NCI-H2029 treated with DMSO at 0.1 percent for 48 hours (cell line): ENCODE measurements around the gene NECAB3.
"Not testable (repeated sequence)": the region's sequence is repeated elsewhere in the genome, so short reads cannot be mapped to it uniquely, and the experiment has no call there.

Experiments used
- DNase-seq: peaks from one replicate; lab custom pipeline; 2025; lab: John Stamatoyannopoulos, UW

NECAB3 gene

GRCh38 chr20:33648396-33649004 is 25.7 kb downstream of the NECAB3 start:
- no peak for DNase-seq

DNA sequence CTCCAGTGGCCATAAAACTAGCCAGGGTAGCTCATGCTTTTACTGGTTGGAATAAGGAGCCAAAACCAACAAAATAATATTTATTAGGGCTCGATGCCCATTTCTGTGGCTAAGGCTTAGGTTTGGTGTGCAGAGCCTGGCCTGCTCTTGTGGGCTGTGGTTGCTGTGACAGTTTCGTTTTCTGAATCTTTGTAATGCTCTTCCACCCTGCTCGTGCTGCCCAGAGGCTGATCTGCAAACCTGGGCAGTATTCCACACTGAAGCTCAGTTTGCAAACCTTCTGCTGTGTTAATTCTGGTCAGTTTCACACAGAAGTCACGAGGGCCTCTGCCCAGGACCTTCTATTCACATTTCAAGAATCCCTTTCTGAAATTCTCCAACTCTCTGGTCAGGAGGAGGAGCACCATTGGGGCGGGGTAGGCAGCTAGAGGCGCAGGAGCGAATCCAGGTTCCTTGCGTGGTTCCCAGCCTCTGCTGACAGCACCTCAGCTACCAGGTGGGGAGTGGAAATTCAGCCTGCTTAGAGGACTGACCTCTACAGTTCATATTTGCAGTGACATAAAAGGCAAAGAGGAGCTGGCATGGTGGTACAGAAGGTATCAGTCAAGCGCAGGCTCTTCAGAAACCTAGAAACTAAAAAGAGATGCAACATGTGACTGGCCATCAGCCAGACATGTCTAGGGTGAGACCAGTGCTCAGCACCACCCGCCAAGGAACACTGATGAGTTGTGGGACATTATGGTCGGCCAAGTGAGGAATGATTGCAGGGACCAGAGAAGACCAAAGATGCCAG is 26.4 kb downstream of the NECAB3 start:
- peak; percentile 68 for DNase-seq

- DNase-seq, result not testable (repeated sequence)
Measured at GRCh38 chr20:33646959-33647602, 27.1 kb downstream of the NECAB3 start.

DNA sequence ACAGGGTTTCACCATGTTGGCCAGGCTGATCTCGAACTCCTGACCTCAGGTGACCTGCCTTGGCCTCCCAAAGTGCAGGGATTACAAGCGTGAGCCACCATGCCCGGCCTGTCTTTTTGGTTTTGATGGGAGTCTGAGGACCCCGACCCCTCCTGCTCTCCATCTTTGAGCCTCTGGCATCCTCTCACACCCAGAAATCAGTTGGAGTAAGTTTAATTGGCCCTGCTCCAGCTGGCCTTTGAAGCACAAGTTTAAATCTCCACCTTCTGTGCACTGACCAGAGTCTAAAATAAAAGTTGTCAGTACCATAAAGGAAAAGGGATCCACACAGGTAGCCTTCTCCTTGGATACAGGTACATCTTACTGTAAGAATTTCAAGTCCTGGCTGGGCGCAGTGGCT is 28.0 kb downstream of the NECAB3 start:
- no peak for DNase-seq

DNA sequence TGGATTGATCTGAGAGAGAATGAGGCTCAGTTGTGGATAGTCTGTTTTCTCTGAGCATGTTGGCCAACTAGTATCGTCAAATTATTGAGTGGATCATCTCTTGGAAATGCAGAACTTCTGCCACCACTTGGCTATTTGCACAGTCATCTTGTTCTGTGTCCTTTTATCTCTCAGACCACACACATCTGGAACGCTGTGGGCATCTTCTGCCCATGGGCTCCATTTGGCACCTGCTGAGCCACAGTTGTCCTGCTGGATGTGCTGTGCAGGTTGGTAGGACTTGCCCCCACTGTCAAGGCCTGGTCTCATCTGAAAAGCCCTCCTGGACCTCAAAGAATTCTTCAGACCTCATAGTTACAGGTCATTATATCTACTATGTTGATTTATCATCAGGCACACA is 28.8 kb downstream of the NECAB3 start:
- DNase-seq, result no peak

DNA sequence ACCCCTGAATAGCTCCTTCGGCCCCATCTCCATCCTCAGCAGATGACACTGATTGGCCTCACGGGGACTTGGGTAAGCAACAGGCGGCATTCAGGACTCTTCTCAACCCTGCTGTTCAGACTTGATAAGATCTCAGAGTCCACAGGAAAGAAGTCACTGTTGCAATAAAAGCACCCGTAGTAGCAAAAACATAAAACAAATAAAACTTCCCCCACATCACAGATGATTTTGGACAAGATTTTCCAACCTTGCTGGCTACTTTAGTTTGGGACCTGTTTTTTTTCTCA is 29.2 kb downstream of the NECAB3 start:
- DNase-seq, result no peak

DNA sequence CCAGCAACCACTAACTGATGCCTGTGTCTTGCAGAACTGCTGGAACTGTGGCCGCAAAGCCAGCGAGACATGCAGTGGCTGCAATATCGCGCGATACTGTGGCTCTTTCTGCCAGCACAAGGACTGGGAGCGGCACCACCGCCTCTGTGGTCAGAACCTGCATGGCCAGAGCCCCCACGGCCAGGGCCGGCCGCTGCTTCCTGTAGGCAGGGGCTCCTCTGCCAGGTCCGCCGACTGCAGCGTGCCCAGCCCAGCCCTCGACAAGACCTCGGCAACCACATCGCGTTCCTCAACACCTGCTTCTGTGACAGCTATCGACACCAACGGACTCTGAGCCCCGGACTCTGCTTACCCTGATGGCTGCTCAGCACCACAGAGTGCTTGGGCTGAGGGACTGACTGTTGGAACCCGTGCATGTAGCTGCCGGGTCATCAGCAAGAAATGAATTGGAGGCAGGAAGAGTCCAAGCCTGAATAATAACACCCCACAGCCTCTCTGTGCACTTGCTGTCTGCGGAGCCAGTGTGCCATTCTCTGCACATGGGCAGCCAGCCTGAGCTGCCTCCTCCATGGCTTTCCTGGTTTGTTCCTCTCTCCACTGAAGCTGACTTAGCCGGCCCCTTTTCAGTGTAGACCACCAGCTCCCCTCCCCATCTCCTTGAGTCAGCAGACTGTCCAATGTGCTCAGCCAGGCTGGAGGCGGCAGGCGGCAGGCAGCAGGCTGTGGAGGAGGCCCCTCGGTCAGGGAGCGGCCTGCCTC is 29.7 kb downstream of the NECAB3 start:
- DNase-seq, result no peak

GRCh38 chr20:33640287-33640686 is 33.9 kb downstream of the NECAB3 start:
- DNase-seq, result no peak

DNA sequence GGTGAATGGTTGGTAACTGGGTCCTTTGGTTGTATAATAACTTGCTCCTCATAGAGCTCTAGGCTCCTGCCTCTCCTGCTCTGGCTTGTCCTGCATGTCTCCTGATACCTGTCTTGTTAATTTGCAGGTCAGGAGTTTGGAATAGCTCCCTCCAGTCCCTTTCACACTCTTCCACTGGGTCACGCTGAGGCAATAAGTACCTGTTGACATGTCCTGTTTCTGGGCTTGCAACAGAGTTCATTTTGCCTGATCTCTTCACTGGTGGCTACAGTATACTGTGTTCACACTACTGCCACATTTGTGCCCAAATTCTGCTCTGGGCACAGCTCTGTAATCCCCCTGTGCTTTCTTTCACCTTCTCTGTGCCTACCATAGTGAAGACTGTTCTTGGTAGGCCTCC is 37.5 kb downstream of the NECAB3 start:
- DNase-seq, result no peak

DNA sequence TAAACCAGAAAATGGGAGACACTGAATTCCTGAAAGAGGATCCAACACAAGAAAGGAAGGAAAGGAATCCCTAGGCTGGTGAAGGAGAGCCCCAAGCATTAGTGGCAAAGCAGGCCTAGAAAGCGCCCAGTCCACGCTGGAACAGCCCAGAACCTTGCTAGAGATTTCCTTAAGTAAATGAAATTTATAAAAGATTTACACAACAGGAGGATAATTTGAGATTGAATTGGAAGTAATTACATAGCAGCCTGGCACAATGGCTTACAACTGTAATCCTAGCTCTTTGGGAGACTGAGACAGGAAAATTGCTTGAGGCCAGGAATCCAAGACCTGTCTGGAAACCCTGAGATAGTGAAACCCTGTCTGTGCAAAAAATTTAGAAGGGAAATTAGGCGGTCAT is 38.9 kb downstream of the NECAB3 start:
- no peak for DNase-seq

DNA sequence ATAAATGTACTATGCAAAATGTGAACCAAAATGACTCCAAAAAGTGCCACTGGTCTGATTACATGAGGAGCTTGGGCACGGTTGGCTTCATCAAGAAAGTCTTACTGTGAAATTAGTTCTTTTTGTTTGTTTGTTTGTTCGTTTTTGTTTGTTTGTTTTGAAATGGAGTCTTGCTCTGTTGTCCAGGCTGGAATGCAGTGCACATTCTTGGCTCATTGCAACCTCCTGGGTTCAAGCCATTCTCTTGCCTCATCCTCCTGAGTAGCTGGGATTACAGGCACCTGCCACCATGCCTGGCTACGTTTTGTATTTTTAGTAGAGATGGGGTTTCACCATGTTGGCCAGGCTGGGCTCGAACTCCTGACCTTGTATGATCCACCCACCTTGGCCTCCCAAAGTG is 42.3 kb downstream of the NECAB3 start:
- DNase-seq, result not testable (repeated sequence)

- DNase-seq, result no peak
Measured at GRCh38 chr20:33630507-33630906, 43.7 kb downstream of the NECAB3 start.

- DNase-seq, result no peak
Measured at GRCh38 chr20:33629979-33630378, 44.2 kb downstream of the NECAB3 start.

GRCh38 chr20:33629533-33629932 is 44.7 kb downstream of the NECAB3 start:
- DNase-seq, result no peak

DNA sequence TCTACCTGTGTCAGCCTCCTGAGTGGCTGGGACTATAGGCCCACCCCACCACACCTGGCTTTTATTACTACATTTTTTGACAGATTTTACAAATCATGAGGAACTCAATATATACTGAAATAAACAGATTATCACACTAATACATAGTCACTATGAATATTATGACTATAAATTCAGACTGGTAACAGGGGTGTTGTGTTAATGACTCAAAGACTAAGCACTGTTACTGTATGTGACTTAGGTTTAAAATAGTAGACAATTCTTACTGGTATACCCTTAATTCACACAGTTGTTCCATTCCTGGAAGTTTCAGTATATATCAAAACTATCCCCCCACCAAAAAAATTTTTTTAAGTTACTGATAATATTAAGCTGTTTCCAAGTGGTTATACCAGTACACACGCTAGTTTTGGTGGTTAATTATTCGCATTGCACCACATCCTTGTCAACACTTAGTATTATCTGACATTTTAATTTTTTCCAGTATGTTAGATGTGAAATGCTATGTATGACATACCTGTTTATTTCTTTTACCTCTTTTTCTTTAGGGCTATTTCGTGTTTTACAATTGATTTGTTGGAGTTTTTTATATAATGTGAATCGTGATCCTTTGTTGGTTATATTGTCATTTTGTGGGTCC is 46.5 kb downstream of the NECAB3 start:
- DNase-seq, result no peak

- DNase-seq, result no peak
Measured at GRCh38 chr20:33626190-33626589, 48.0 kb downstream of the NECAB3 start.

DNA sequence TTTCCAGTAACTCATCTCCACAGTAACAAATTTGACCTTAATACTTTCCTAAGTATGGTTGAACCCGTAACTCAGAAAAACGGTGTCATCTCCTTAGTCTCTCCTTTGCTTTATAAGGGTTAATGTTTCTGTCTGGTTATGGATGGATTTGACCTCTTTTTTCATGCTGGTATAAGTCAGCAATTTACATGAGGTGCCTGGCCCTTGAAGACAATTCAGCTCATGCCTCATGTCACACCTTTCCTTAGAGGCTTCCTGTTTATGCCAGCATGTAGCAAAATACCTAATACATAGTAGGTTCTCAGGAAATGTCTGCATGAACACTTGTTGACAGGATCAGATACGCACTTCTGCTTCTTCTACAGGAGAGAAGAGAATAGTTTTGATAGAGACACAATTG is 49.8 kb downstream of the NECAB3 start:
- no peak for DNase-seq

DNA sequence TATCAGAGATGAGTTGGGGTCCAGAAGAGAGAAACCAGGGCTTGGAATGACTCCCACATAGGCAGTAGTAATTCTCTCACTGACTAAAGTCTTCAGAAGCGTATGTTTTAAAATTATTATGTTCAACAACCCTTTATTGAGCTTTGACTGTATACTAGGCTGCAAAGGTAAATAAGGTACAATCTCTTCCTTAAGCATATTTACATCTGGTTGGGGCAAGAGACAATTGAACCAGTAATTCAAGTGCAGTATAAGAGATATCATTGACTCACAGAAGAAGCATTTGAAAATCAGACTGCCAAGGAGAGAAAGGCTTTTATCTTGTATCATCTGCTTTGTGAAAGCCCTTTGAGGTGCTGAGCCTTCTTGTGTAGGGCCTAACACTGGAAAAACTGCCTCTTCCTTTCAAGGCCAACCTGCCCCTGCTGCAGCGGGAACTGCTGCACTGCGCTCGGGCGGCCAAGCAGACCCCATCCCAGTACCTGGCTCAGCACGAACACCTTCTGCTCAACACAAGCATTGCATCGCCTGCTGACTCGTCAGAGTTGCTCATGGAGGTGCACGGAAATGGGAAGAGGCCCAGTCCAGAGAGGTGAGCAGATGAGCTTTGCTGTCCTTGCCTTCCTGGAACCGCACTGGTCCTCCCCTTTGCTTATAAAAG is 51.4 kb downstream of the NECAB3 start:
- DNase-seq, result no peak

DNA sequence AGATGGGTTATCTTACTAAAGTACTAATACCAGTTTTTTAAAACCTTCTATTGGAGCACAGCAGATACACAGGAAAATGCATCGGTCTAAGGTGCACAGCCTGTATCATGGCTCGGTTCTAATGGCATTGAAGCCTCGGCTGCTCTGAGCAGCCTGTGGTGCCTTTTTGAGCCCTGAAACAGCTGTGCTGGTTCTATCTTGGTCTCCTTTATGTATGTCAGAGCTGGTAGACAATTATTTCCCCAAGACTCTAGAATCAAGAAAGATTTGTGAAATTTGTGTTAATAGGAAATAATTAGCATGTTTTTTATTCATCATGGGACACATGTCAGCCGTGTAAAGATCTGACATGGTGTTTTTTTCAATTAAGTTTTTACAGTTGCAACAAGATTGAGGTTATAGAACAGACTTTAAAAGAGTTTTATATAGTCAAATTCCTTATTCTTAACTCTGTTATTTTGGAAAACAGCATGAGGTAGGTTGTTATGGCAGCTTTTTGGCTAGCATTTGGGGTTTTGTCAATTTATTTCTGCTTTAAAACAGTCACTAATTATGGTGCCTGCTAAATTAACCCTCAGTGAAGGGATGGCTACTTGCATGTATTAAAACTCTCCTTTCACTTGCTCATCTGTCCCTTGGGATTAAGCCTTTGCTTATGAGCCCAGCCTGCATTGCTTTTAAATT is 52.4 kb downstream of the NECAB3 start:
- DNase-seq, result no peak

GRCh38 chr20:33612001-33612400 is 62.2 kb downstream of the NECAB3 start:
- DNase-seq, result no peak

DNA sequence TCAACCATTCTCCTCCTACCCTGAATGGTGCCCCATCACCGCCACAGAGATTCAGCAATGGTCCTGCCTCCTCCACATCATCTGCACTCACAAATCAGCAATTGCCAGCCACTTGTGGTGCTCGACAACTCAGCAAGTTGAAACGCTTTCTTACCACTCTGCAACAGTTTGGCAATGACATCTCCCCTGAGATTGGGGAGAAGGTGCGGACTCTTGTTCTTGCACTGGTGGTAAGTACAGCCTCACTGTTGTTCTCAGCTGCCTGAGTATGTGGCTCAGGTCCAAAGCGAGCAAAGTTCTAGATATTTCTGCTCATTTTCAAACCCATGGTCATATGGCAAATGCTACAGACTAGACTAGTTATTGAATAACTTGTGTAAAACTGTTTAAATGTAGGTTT is 63.1 kb downstream of the NECAB3 start:
- DNase-seq, result no peak
